Forelimb muscle (tissue), 1 donor: ENCODE results near the gene ARHGEF35. TPM values are rescaled to one million over a fixed set of nuclear protein-coding genes. Genes with fewer than 3 reads are reported as not detected.
"Not testable (repeated sequence)": the region's sequence is repeated elsewhere in the genome, so short reads cannot be mapped to it uniquely, and the experiment has no call there.

Experiments
- DNase-seq: peaks from one replicate; pipeline ENCODE4 v3.0.0-alpha.2; 2013; ENCODE audit warnings: low read depth
- polyA plus RNA-seq: library from polyadenylated mRNA; unstranded; fragments of 120-200 nt; gene quantifications from one replicate; pipeline ENCODE4 v1.2.1, GENCODE V29; 2013; ENCODE audit not compliant: insufficient read length

The ARHGEF35 gene
- polyA plus RNA-seq, 1 donor, result 1.2 TPM

- not testable (repeated sequence) for DNase-seq
Measured at GRCh38 chr7:144178380-144179164, 17.1 kb downstream of the ARHGEF35 start.

DNA sequence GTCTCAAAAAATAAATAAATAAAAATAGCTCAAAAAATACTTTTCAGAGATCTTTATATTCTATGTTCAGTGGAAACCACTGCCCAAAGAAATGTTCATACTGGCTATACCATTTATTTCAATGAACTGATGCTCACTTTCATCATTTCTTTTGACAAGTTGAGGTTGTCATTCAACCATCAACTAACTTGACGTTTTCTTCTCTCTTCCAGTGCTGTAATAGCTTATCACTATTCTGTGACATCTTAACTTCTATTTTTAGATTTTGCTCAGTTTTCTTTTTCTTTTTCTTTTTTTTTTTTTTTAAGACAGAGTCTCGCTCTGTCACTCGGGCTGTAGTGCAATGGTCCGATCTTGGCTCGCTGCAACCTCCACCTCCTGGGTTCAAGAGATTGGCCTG, 21.0 kb downstream of the ARHGEF35 start:
- no peak for DNase-seq

- not testable (repeated sequence) for DNase-seq
Measured at GRCh38 chr7:144171594-144172350, 23.9 kb downstream of the ARHGEF35 start.

DNA sequence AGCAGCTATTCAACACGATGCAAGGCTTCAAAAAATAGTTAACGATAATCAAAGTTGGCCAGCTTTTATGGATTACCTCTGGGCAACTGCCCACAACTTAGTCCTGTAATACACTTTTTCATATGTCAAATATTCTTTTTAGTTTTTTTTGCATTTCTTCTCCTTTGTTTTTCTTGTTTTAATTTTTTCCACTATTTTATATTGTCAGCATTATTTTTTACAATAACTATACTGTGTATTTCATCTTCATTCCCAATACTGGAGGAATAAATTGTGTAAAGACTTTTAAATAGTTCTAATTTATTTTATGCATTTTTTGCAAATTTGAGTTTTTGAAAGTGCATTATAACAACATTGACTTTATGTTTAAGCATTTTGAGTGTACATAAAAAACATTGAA, 30.8 kb downstream of the ARHGEF35 start:
- no peak for DNase-seq

- no peak for DNase-seq
Measured at GRCh38 chr7:144158861-144159260, 36.8 kb downstream of the ARHGEF35 start.

DNA sequence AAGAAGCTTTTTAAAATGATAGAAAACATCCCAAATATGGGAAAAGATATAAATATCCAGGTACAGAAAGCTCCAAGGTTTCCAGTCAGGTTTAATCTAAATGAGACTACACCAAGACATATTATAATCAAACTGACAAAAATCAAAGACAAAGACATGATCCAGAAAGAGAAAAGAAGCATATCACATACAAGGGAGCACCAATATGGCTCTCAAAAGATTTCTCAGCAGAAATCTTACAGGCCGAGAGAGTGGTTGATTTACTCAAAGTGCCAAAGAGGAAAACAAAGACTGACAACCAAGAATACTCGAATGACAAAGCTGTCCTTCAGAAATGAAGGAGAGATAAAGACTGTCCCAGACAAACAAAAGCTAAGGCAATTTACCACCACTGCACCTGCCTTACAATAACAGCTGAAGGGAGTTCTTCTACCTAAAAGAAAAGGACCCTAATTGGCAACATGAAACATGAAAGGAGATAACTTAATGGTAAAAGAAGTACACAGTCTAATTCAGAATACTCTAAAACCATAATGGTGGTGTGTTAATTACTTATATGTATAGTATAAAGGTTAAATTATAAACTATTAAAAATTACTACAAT, 47.3 kb downstream of the ARHGEF35 start:
- no peak for DNase-seq

- DNase-seq, result no peak
Measured at GRCh38 chr7:144144426-144144825, 51.2 kb downstream of the ARHGEF35 start.

- no peak for DNase-seq
Measured at GRCh38 chr7:144142187-144142586, 53.4 kb downstream of the ARHGEF35 start.

- DNase-seq, result no peak
Measured at GRCh38 chr7:144137501-144137900, 58.1 kb downstream of the ARHGEF35 start.

Other genes starting within 250 kb of the ARHGEF35 start
- not detected for gene OR2F1, start 241.0 kb downstream of the ARHGEF35 start, polyA plus RNA-seq
- gene OR6B1, start 195.5 kb downstream of the ARHGEF35 start, polyA plus RNA-seq, result not detected
- gene OR2A5, start 146.9 kb downstream of the ARHGEF35 start, polyA plus RNA-seq, result not detected
- gene OR2A25, start 126.0 kb downstream of the ARHGEF35 start, polyA plus RNA-seq, result not detected
- gene OR2A12, start 109.6 kb downstream of the ARHGEF35 start, polyA plus RNA-seq, result 0.09 TPM
- gene OR2A2, start 86.2 kb downstream of the ARHGEF35 start, polyA plus RNA-seq, result not detected
- gene OR2A14, start 72.7 kb downstream of the ARHGEF35 start, polyA plus RNA-seq, result not detected
- not detected for gene CTAGE4, start 12.4 kb downstream of the ARHGEF35 start, polyA plus RNA-seq
- 0.34 TPM for gene OR2A42, start 43.8 kb upstream of the ARHGEF35 start, polyA plus RNA-seq
- gene OR2A7, start 69.0 kb upstream of the ARHGEF35 start, polyA plus RNA-seq, result 1.5 TPM
- gene CTAGE8, start 73.5 kb upstream of the ARHGEF35 start, polyA plus RNA-seq, result 0.75 TPM
- gene OR2A1, start 116.6 kb upstream of the ARHGEF35 start, polyA plus RNA-seq, result 0.63 TPM
- gene ARHGEF5, start 159.6 kb upstream of the ARHGEF35 start, polyA plus RNA-seq, result 2.5 TPM
- gene NOBOX, start 207.9 kb upstream of the ARHGEF35 start, polyA plus RNA-seq, result not detected